Gastroesophageal sphincter (tissue), 3 donors: ENCODE data around the gene IL13.

Experiments used
- POLR2AphosphoS5 ChIP-seq: sonication (generic); formaldehyde crosslinking; IDR thresholded peaks from one replicate; pipeline ENCODE4 v1.6.1; 2017; ENCODE audit warnings: antibody characterized with exemption
- TF ChIP-seq, protein P1 (sequence below), 4 experiments: fragments of 200-600 bp in 2 of 4; fragments of 450-650 bp in 2 of 4; sonication (generic) in 1 of 4; IDR thresholded peaks; one replicate each; pipeline ENCODE4 v1.5.1; 2017 to 2019; ENCODE audit warnings: antibody characterized with exemption in 4 of 4, mild to moderate bottlenecking in 2 of 4, moderate library complexity in 2 of 4

DNA sequence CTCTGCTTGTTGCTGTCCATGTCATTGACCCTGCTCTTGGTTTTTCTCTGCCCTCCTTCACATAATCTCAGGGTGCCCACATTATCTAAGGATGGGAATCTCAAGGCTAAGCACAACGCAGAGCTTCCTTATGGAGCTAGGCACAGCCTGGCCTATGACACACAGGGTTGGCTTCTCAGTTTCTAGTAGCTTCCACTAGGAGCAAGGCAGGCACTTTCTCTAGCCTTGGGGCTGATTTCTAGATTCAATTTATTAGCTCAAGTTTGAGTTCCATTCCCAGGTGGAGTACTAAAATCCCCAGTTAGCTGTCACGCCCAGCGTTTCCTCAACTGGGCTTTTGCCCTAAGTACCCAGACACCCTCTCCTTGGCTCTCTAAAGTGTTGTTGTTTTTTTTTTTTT is 28.2 kb downstream of the IL13 start:
- TF ChIP-seq, protein P1, sequence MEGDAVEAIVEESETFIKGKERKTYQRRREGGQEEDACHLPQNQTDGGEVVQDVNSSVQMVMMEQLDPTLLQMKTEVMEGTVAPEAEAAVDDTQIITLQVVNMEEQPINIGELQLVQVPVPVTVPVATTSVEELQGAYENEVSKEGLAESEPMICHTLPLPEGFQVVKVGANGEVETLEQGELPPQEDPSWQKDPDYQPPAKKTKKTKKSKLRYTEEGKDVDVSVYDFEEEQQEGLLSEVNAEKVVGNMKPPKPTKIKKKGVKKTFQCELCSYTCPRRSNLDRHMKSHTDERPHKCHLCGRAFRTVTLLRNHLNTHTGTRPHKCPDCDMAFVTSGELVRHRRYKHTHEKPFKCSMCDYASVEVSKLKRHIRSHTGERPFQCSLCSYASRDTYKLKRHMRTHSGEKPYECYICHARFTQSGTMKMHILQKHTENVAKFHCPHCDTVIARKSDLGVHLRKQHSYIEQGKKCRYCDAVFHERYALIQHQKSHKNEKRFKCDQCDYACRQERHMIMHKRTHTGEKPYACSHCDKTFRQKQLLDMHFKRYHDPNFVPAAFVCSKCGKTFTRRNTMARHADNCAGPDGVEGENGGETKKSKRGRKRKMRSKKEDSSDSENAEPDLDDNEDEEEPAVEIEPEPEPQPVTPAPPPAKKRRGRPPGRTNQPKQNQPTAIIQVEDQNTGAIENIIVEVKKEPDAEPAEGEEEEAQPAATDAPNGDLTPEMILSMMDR (IDR thresholded peaks at IDR 0.05), result no peak
- TF ChIP-seq POLR2AphosphoS5, result no peak
